K562 (cell line): ENCODE measurements around the gene NFIL3. TPM values are rescaled to one million over a fixed set of nuclear protein-coding genes. Genes with fewer than 3 reads are reported as not detected.

Experiments used
- ATAC-seq: fragments of 200-7000 bp; cut with Tn5 transposase; 3 replicates; pipeline ENCODE4 v1.9.1; 2020; ENCODE audit warnings: moderate library complexity
- BruUV-seq: library from RNA; stranded (reverse); fragments of 400-500 nt; replicated peaks from 2 replicates; lab custom pipeline; 2021; lab: Mats Ljungman, UMichigan
- CTCF ChIA-PET: fragments of 300-600 bp; formaldehyde crosslinking; extraction: SDS; loops from one replicate; lab custom pipeline; 2021; ENCODE audit warnings: low intra/inter-chr PET ratio; lab: Yijun Ruan, JAX
- POLR2A ChIA-PET: fragments of 300-600, 350-650 bp; sonication (Branson Sonifier 250); formaldehyde crosslinking; extraction: SDS; loops from one replicate; lab custom pipeline; 2021; ENCODE audit warnings: antibody characterized with exemption, inconsistent platforms; lab: Yijun Ruan, JAX
- DNase-seq, 4 experiments: peaks; one replicate each; pipeline versions ENCODE4 v3.0.0 to v3.0.0-alpha.2; 2011 to 2018; ENCODE audit warnings: low spot score in 3 of 4, mixed read lengths in 3 of 4; ENCODE audit errors: extremely low read depth in 1 of 4
- FAIRE-seq: peaks from 2 replicates; lab custom pipeline; 2011; peaks lifted over from hg19 to GRCh38; lab: Jason Lieb, UNC
- H2AFZ ChIP-seq: 2 replicates; pipeline ENCODE4 v1.6.0; 2011; ENCODE audit warnings: low read depth, low read length, control low read depth, inconsistent platforms
- H3K27ac ChIP-seq: fragments of 200-600 bp; 3 replicates; pipeline ENCODE4 v1.8.0; 2011; ENCODE audit warnings: low read depth, mild to moderate bottlenecking, control low read depth, inconsistent platforms, low read length, moderate library complexity, mixed read lengths; ENCODE audit errors: extremely low read depth
- H3K27me3 ChIP-seq, 2 experiments: fragments of 300-600 bp in 1 of 2; 2 replicates in 1 of 2; 3 replicates in 1 of 2; pipeline versions ENCODE4 v1.6.0 to v1.8.0; 2011; ENCODE audit warnings: inconsistent platforms in 2 of 2, low read length in 2 of 2, mild to moderate bottlenecking in 1 of 2, mixed read lengths in 1 of 2, moderate library complexity in 1 of 2; ENCODE audit not compliant: control insufficient read depth in 2 of 2, insufficient read depth in 2 of 2
- H3K36me3 ChIP-seq: fragments of 300-600 bp; 3 replicates; pipeline ENCODE4 v1.8.0; 2011; ENCODE audit warnings: mild to moderate bottlenecking, low read length, inconsistent platforms; ENCODE audit not compliant: control insufficient read depth, insufficient read depth
- H3K4me1 ChIP-seq, 2 experiments: fragments of 200-600 bp in 1 of 2; replicated peaks in 1 of 2; 2 replicates in 1 of 2; 3 replicates in 1 of 2; pipeline versions ENCODE4 v1.5.1 to v1.8.0; 2011; ENCODE audit warnings: inconsistent platforms in 2 of 2, low read length in 2 of 2, mild to moderate bottlenecking in 1 of 2, mixed read lengths in 1 of 2, moderate library complexity in 1 of 2; ENCODE audit not compliant: control insufficient read depth in 2 of 2, insufficient read depth in 2 of 2
- H3K4me2 ChIP-seq: 2 replicates; pipeline ENCODE4 v1.6.1; 2011; ENCODE audit warnings: low read length, control low read depth, inconsistent platforms, mixed read lengths; ENCODE audit not compliant: insufficient read depth
- H3K4me3 ChIP-seq: fragments of 200-600 bp; sonication (generic), shearing (Covaris generic); 2 replicates; pipeline ENCODE4 v1.5.1; 2016; ENCODE audit warnings: control low read depth, inconsistent platforms
- H3K79me2 ChIP-seq: fragments of 200-600 bp; 3 replicates; pipeline ENCODE4 v1.8.0; 2011; ENCODE audit warnings: low read length, inconsistent platforms; ENCODE audit not compliant: control insufficient read depth, insufficient read depth
- H3K9ac ChIP-seq, 2 experiments: 2 replicates each; pipeline versions ENCODE4 v1.6.0 to v1.6.1; 2011; ENCODE audit warnings: low read depth in 2 of 2, low read length in 2 of 2, control low read depth in 1 of 2, inconsistent platforms in 1 of 2, mild to moderate bottlenecking in 1 of 2, mixed read lengths in 1 of 2; ENCODE audit not compliant: insufficient read depth in 1 of 2
- H3K9me1 ChIP-seq: one replicate; pipeline ENCODE4 v1.6.0; 2011; ENCODE audit warnings: inconsistent platforms, mild to moderate bottlenecking, low read length, moderate library complexity; ENCODE audit not compliant: control insufficient read depth, insufficient read depth
- H3K9me3 ChIP-seq: replicated peaks from 2 replicates; pipeline ENCODE4 v1.5.1; 2011; ENCODE audit warnings: low read depth, low read length, inconsistent platforms; ENCODE audit not compliant: control insufficient read depth, insufficient read depth
- H4K20me1 ChIP-seq: replicated peaks from 2 replicates; pipeline ENCODE4 v1.6.1; 2011; ENCODE audit warnings: low read length, inconsistent platforms, mixed read lengths; ENCODE audit not compliant: control insufficient read depth, insufficient read depth
- CXXC5 ChIP-seq: fragments of 250-450 bp; sonication (Bioruptor Pico); IDR thresholded peaks from 2 replicates; pipeline ENCODE4 v1.8.0; 2022; ENCODE audit warnings: inconsistent platforms, mild to moderate bottlenecking, moderate library complexity
- HLTF ChIP-seq: fragments of 450-650 bp; IDR thresholded peaks from 2 replicates; pipeline ENCODE4 v1.6.1; 2016
- NEUROD1 ChIP-seq: fragments of 150-350 bp; IDR thresholded peaks from 2 replicates; pipeline ENCODE4 v1.6.1; 2014; ENCODE audit warnings: borderline replicate concordance, low read length, low read depth; ENCODE audit not compliant: partially characterized antibody
- RBFOX2 ChIP-seq: fragments of 200-400 bp; formaldehyde crosslinking; IDR thresholded peaks from 2 replicates; pipeline ENCODE4 v1.6.1; 2017; ENCODE audit warnings: low read depth, mild to moderate bottlenecking, low read length, moderate library complexity
- SIN3A ChIP-seq, 2 experiments: fragments of 150-350 bp in 1 of 2; IDR thresholded peaks; 2 replicates each; pipeline ENCODE4 v1.6.1; 2011 to 2016; ENCODE audit warnings: borderline replicate concordance in 2 of 2, low read depth in 2 of 2, low read length in 2 of 2, mild to moderate bottlenecking in 2 of 2, moderate library complexity in 2 of 2; ENCODE audit not compliant: control insufficient read depth in 1 of 2
- TAF9B ChIP-seq: fragments of 450-650 bp; IDR thresholded peaks from 2 replicates; pipeline ENCODE4 v1.6.1; 2018; ENCODE audit warnings: mild to moderate bottlenecking; ENCODE audit not compliant: partially characterized antibody
- TAL1 ChIP-seq: fragments of 450-650 bp; IDR thresholded peaks from 2 replicates; pipeline ENCODE4 v1.6.1; 2016; ENCODE audit warnings: mild to moderate bottlenecking
- ZHX1 ChIP-seq: fragments of 150-350 bp; conservative IDR thresholded peaks from 2 replicates; pipeline ENCODE4 v1.6.1; 2014; ENCODE audit warnings: low read length
- ZNF395 ChIP-seq: fragments of 200-800 bp; sonication (Bioruptor generic); IDR thresholded peaks from 2 replicates; pipeline ENCODE4 v1.6.1; 2017; ENCODE audit warnings: missing genetic modification characterization, missing compliant biosample characterization
- WGBS: fragments of 100-300 bp; shearing (Covaris generic); methylation state at CpG from one replicate; pipeline ENCODE4 v1.1.6; 2016; ENCODE audit warnings: low coverage, mixed read lengths; ENCODE audit not compliant: insufficient coverage; ENCODE audit errors: missing lambda C conversion rate; 5-methylcytosine and 5-hydroxymethylcytosine counted together
- in situ Hi-C: fragments of 300-500 bp; cut with MboI; formaldehyde crosslinking; loops from 4 replicates; pipeline ENCODE4 v1.15.0; 2018; ENCODE audit warnings: inconsistent platforms, mixed read lengths
- intact Hi-C: fragments of 100-400 bp; cut with micrococcal nuclease; formaldehyde crosslinking; loops from 2 replicates; pipeline ENCODE4 v1.14.2; 2022
- polyA plus RNA-seq, 8 experiments: library from polyadenylated mRNA; depleted of rRNA in 4 of 8; stranded (reverse) in 5 of 8; unstranded in 3 of 8; fragments of >200 nt; fragmentation: Nextera tagmentation in 2 of 8; fragmentation: Illumina TruSeq in 1 of 8; extraction: Ambion mirVana in 2 of 8; extraction: Trizol in 1 of 8; gene quantifications; 2 replicates each; pipeline versions ENCODE4 v1.2.1 to v1.2.3, GENCODE V29; 2011 to 2014; ENCODE audit warnings: inconsistent platforms in 1 of 8, missing spikeins in 1 of 8
- total RNA-seq, 7 experiments: library from RNA; depleted of rRNA in 6 of 7; stranded (reverse); fragments of >200 nt in 6 of 7; fragmentation: Illumina TruSeq in 2 of 7; extraction: Trizol in 2 of 7; gene quantifications; 2 replicates each; pipeline versions ENCODE4 v1.2.1 to v1.2.3, GENCODE V29; 2011 to 2021; ENCODE audit warnings: low replicate concordance in 1 of 7

The NFIL3 gene
- total and polyA plus RNA-seq, 9 of the 15 experiments (the other 6 are each of a cell fraction or from before 2014, with no cell fraction given) = 3.2 to 16.1 (median 9.3) TPM

DNA sequence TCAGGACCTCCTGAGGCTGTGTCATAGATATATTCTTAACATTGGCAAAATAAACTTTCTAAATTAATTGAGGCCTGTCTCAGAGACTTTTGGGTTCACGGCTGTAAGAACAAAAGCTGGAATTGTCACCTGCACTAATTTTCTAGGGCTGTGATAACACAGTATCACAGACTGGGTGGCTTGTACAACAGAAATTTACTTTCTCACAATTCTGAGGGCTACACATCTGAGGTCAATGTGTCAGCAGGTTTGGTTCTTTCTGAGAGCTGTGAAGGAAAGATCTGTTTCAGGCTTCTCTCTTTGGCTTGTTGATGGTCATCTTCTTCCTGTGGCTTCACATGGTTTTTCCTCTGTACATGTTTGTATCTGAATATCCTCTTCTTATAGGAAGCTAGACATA lies 29.2 kb upstream of the NFIL3 start:
- no peak overlapping the region for H3K27ac ChIP-seq
- POLR2A ChIA-PET = interaction anchor here (0.6 kb wide), 1 partner anchor 43 kb away, joined by 3 read pairs; no protein-coding TSS in a partner anchor
- BruUV-seq = no TSS peak
- intact Hi-C loops = no loop called here
- 5% methylated on average over 1 of the region's 1 CpG for WGBS
- no peak overlapping the region for H2AFZ ChIP-seq
- no peak overlapping the region for H3K4me2 ChIP-seq
- H3K9me1 ChIP-seq = no peaks in the 10 kb centered on the region
- no peak for ATAC-seq
- H3K79me2 ChIP-seq = no peaks in the 10 kb centered on the region
- no peaks in the 10 kb centered on the region for H3K27me3 ChIP-seq
- TF ChIP-seq TAF9B (no peak), CXXC5 (CRISPR knock-in tag) (no peak), ZHX1 (no peak), SIN3A (IDR thresholded peaks at IDR 0.05; ENCODE audit: borderline replicate concordance in 2 of 2, control insufficient read depth in 1 of 2, low read depth in 2 of 2, low read length in 2 of 2) (no peak), HLTF (no peak), ZNF395 (CRISPR knock-in tag) (no peak), NEUROD1 (no peak), TAL1 (no peak), RBFOX2 (no peak)
- H3K9me3 ChIP-seq = no peaks in the 10 kb centered on the region
- no peaks in the 10 kb centered on the region for H3K36me3 ChIP-seq
- no peak overlapping the region for H3K4me3 ChIP-seq
- H4K20me1 ChIP-seq = no peaks in the 10 kb centered on the region
- no peak for DNase-seq
- no peak for FAIRE-seq
- no peak overlapping the region for H3K9ac ChIP-seq
- H3K4me1 ChIP-seq = no peaks in the 10 kb centered on the region
- in situ Hi-C loops = no loop called here
- CTCF ChIA-PET = no interaction called here
